ENCODE data around the gene PTOV1.

DNA sequence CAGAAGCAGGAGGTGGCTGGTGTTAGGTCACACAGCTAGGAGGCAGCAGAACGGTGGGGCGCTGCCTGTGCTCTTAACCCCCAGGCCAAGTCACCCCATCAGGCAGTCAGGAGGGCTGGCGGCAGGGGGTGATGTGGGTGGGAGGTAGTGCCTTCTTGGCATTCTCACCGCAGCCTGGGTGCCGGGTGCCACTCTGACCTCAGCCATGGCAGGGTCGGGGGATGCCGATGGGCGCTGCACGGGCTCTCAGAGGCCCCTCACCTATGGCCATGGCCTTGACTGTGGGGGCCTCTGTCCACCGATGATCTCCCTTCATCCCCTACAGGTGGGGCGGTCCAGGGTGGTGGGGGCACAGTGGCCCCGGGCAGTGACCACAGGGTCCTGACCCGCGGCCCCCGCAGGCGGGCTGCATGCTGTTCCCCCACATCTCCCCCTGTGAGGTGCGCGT lies 5.6 kb downstream of the PTOV1 start:
- TF ChIP-seq SP1 (CRISPR knock-in tag; conservative IDR thresholded peaks at IDR 0.05) (no peak), SMAD3 (CRISPR knock-in tag; IDR thresholded peaks at IDR 0.05; ENCODE audit: borderline replicate concordance) (no peak), MLX (CRISPR knock-in tag; IDR thresholded peaks at IDR 0.05) (no peak), MAX (CRISPR knock-in tag; IDR thresholded peaks at IDR 0.05) (no peak), FOXJ3 (CRISPR knock-in tag; IDR thresholded peaks at IDR 0.05; ENCODE audit: borderline replicate concordance) (no peak), GRHL2 (CRISPR knock-in tag; IDR thresholded peaks at IDR 0.05; ENCODE audit: insufficient replicate concordance, severe bottlenecking) (no peak), TCF7 (CRISPR knock-in tag; IDR thresholded peaks at IDR 0.05; ENCODE audit: low read depth) (no peak), ZMAT4 (CRISPR knock-in tag; IDR thresholded peaks at IDR 0.05) (no peak)
- TF ChIP-seq, protein P1, sequence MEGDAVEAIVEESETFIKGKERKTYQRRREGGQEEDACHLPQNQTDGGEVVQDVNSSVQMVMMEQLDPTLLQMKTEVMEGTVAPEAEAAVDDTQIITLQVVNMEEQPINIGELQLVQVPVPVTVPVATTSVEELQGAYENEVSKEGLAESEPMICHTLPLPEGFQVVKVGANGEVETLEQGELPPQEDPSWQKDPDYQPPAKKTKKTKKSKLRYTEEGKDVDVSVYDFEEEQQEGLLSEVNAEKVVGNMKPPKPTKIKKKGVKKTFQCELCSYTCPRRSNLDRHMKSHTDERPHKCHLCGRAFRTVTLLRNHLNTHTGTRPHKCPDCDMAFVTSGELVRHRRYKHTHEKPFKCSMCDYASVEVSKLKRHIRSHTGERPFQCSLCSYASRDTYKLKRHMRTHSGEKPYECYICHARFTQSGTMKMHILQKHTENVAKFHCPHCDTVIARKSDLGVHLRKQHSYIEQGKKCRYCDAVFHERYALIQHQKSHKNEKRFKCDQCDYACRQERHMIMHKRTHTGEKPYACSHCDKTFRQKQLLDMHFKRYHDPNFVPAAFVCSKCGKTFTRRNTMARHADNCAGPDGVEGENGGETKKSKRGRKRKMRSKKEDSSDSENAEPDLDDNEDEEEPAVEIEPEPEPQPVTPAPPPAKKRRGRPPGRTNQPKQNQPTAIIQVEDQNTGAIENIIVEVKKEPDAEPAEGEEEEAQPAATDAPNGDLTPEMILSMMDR (IDR thresholded peaks at IDR 0.05) = no peak
- TF ChIP-seq, protein P2, sequence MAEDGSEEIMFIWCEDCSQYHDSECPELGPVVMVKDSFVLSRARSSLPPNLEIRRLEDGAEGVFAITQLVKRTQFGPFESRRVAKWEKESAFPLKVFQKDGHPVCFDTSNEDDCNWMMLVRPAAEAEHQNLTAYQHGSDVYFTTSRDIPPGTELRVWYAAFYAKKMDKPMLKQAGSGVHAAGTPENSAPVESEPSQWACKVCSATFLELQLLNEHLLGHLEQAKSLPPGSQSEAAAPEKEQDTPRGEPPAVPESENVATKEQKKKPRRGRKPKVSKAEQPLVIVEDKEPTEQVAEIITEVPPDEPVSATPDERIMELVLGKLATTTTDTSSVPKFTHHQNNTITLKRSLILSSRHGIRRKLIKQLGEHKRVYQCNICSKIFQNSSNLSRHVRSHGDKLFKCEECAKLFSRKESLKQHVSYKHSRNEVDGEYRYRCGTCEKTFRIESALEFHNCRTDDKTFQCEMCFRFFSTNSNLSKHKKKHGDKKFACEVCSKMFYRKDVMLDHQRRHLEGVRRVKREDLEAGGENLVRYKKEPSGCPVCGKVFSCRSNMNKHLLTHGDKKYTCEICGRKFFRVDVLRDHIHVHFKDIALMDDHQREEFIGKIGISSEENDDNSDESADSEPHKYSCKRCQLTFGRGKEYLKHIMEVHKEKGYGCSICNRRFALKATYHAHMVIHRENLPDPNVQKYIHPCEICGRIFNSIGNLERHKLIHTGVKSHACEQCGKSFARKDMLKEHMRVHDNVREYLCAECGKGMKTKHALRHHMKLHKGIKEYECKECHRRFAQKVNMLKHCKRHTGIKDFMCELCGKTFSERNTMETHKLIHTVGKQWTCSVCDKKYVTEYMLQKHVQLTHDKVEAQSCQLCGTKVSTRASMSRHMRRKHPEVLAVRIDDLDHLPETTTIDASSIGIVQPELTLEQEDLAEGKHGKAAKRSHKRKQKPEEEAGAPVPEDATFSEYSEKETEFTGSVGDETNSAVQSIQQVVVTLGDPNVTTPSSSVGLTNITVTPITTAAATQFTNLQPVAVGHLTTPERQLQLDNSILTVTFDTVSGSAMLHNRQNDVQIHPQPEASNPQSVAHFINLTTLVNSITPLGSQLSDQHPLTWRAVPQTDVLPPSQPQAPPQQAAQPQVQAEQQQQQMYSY (CRISPR knock-in tag; IDR thresholded peaks at IDR 0.05) = no peak
- TF ChIP-seq, protein P3, sequence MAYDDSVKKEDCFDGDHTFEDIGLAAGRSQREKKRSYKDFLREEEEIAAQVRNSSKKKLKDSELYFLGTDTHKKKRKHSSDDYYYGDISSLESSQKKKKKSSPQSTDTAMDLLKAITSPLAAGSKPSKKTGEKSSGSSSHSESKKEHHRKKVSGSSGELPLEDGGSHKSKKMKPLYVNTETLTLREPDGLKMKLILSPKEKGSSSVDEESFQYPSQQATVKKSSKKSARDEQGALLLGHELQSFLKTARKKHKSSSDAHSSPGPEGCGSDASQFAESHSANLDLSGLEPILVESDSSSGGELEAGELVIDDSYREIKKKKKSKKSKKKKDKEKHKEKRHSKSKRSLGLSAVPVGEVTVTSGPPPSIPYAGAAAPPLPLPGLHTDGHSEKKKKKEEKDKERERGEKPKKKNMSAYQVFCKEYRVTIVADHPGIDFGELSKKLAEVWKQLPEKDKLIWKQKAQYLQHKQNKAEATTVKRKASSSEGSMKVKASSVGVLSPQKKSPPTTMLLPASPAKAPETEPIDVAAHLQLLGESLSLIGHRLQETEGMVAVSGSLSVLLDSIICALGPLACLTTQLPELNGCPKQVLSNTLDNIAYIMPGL (CRISPR knock-in tag; IDR thresholded peaks at IDR 0.05) = no peak
- TF ChIP-seq, protein P4, sequence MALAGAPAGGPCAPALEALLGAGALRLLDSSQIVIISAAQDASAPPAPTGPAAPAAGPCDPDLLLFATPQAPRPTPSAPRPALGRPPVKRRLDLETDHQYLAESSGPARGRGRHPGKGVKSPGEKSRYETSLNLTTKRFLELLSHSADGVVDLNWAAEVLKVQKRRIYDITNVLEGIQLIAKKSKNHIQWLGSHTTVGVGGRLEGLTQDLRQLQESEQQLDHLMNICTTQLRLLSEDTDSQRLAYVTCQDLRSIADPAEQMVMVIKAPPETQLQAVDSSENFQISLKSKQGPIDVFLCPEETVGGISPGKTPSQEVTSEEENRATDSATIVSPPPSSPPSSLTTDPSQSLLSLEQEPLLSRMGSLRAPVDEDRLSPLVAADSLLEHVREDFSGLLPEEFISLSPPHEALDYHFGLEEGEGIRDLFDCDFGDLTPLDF (CRISPR knock-in tag; IDR thresholded peaks at IDR 0.05) = no peak

Data from WTC11 (cell line).